Activated T-helper 2 cell treated with anti-CD3 and anti-CD28 coated beads, Interferon-gamma antibody, Interleukin-2, Interleukin-4, amounts not matched to agents 10 μg/mL and 5 μg/mL and 100 μg/mL, durations not matched to agents 14 hours and 24 hours and 36 hours (primary cell): ENCODE data around the gene MYRIP. TPM values are rescaled to one million over a fixed set of nuclear protein-coding genes. Genes with fewer than 3 reads are reported as not detected.

Experiments used
- DNase-seq: peaks from one replicate; pipeline ENCODE4 v3.0.0; 2021; ENCODE audit warnings: low spot score
- H3K27ac Mint-ChIP-seq: one replicate; pipeline ENCODE4 v1.8.0; 2021; ENCODE audit warnings: mixed read lengths
- H3K27me3 Mint-ChIP-seq: one replicate; pipeline ENCODE4 v1.8.0; 2021; ENCODE audit warnings: low read depth, mixed read lengths
- H3K36me3 Mint-ChIP-seq: one replicate; pipeline ENCODE4 v1.8.0; 2021; ENCODE audit warnings: low read depth, mixed read lengths
- H3K4me1 Mint-ChIP-seq: one replicate; pipeline ENCODE4 v1.8.0; 2021; ENCODE audit warnings: low read depth, mixed read lengths
- H3K4me3 Mint-ChIP-seq: one replicate; pipeline ENCODE4 v1.8.0; 2021; ENCODE audit warnings: low read depth, mild to moderate bottlenecking, moderate library complexity, mixed read lengths
- H3K9me3 Mint-ChIP-seq: one replicate; pipeline ENCODE4 v1.8.0; 2021; ENCODE audit warnings: mixed read lengths
- intact Hi-C: fragments of 100-400 bp; cut with micrococcal nuclease; formaldehyde crosslinking; loops from one replicate; pipeline ENCODE4 v1.15.1; 2023
- total RNA-seq: library from RNA; stranded (reverse); gene quantifications from 2 replicates; pipeline ENCODE4 v1.2.3, GENCODE V29; 2022

MYRIP gene
- total RNA-seq, 1 donor from 2014 or later: not detected

DNA sequence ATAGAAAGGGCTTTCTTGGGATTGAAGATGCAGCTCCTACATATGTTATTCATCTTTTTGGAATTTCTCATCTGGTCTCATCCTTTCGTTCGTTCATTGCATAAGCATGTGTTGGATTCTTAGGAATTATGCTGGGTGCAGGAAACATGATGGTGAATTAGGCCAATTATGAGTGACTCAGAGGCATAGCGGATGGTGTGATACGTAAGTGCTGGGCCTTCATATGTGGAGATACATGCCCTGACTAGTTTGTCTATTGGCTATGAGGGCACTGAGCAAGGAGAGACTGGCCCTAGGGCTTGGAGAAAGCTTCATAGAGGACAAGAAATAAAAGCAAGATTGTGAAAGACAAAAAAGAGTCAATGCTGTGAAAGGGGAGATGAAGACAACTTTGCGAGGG is 235.1 kb downstream of the MYRIP start:
- H3K9me3 Mint-ChIP-seq: no peaks in the 10 kb centered on the region
- no peaks in the 10 kb centered on the region for H3K36me3 Mint-ChIP-seq
- intact Hi-C loops: no loop called here
- H3K4me3 Mint-ChIP-seq: no peak overlapping the region
- H3K27me3 Mint-ChIP-seq: no peaks in the 10 kb centered on the region
- no peaks in the 10 kb centered on the region for H3K4me1 Mint-ChIP-seq
- H3K27ac Mint-ChIP-seq: no peak overlapping the region
- DNase-seq: no peak

DNA sequence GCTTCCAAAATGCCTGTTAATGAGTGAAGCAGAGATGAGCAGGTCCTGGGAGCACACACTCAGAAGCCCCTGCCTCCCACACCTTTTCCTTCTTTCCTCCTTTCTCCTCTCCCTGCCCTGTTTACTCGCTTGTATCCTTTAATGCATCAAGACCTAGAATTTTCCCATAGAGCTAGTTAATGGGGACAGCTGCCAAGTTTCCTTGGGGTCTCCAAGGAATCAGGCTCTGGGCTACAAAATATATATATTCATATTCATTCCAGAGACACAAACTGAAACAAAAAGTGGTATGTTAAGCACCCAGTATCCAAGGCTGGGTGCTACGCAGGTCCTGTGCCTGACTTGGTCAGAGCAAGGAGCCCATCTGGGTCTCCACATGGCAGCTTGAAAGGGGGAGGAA is 235.6 kb downstream of the MYRIP start:
- Mint-ChIP-seq H3K36me3 (no peaks in the 10 kb centered on the region), H3K27ac (no peak overlapping the region), H3K4me3 (no peak overlapping the region), H3K27me3 (no peaks in the 10 kb centered on the region), H3K4me1 (no peaks in the 10 kb centered on the region), H3K9me3 (no peaks in the 10 kb centered on the region)
- intact Hi-C loops: no loop called here
- no peak for DNase-seq

DNA sequence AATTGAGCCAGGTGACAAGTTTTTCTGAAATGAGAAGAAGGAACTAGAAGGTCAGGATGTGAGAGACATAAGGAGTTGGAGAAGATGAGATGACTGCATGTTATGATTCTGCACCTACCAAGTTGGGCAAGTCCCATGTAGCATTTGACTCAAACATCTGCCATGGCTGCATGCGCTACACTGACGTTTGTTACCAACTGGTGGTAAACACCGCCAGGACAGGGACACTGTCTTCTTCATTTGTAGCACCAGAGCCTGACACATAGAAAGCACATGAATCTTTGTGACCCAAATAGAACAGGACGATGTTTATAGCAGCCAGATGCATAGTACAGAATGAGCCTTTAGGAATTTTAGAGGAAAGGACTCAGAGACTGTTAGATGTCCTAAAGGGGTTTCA is 236.7 kb downstream of the MYRIP start:
- intact Hi-C loops: no loop called here
- no peak overlapping the region for H3K4me3 Mint-ChIP-seq
- no peaks in the 10 kb centered on the region for H3K27me3 Mint-ChIP-seq
- H3K27ac Mint-ChIP-seq: no peak overlapping the region
- no peaks in the 10 kb centered on the region for H3K36me3 Mint-ChIP-seq
- H3K9me3 Mint-ChIP-seq: no peaks in the 10 kb centered on the region
- DNase-seq: no peak
- no peaks in the 10 kb centered on the region for H3K4me1 Mint-ChIP-seq

- no peak for DNase-seq
- no peaks in the 10 kb centered on the region for H3K27me3 Mint-ChIP-seq
- no peaks in the 10 kb centered on the region for H3K36me3 Mint-ChIP-seq
- intact Hi-C loops: no loop called here
- no peak overlapping the region for H3K27ac Mint-ChIP-seq
- no peak overlapping the region for H3K4me3 Mint-ChIP-seq
- H3K4me1 Mint-ChIP-seq: no peaks in the 10 kb centered on the region
- H3K9me3 Mint-ChIP-seq: no peaks in the 10 kb centered on the region
Observed at GRCh38 chr3:40047406-40047805, 238.0 kb downstream of the MYRIP start.

GRCh38 chr3:40053663-40054062 is 244.3 kb downstream of the MYRIP start:
- Mint-ChIP-seq H3K4me1 (no peaks in the 10 kb centered on the region), H3K36me3 (no peaks in the 10 kb centered on the region), H3K27ac (no peak overlapping the region), H3K4me3 (no peak overlapping the region), H3K9me3 (no peaks in the 10 kb centered on the region), H3K27me3 (no peaks in the 10 kb centered on the region)
- intact Hi-C loops: no loop called here
- DNase-seq: no peak

DNA sequence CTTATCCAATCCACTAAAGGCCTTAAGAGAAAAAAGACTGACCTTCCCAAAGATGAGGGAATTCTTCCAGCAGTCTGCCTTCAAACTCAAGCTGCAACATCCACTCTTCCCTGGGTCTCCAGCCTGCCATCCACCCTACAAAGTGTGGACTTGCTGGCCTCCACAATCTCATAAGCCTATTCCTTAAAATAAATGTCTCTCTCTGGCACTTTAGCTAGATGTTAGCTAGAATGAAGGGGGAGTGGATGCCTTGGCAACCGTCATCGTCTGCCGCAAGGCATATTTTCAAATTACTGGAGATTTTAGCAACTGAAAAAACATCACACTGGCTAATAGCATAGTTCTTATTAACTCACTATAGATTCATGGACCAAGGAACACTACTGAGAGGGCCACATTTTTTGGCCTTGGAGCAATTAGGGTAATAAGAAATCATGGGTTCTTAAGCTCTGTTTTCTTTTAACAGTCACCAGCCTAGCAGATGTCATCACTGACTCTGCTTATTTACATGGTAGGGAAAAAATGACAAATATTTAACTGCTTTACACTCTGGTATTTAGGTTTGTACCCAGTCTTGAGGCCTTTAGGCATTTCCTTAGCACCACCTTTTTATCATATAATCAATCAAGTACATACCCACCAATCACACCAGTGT is 245.3 kb downstream of the MYRIP start:
- Mint-ChIP-seq H3K36me3 (no peaks in the 10 kb centered on the region), H3K4me1 (no peaks in the 10 kb centered on the region), H3K4me3 (no peak overlapping the region), H3K27me3 (no peaks in the 10 kb centered on the region), H3K9me3 (no peaks in the 10 kb centered on the region), H3K27ac (no peak overlapping the region)
- intact Hi-C loops: no loop called here
- DNase-seq: no peak

DNA sequence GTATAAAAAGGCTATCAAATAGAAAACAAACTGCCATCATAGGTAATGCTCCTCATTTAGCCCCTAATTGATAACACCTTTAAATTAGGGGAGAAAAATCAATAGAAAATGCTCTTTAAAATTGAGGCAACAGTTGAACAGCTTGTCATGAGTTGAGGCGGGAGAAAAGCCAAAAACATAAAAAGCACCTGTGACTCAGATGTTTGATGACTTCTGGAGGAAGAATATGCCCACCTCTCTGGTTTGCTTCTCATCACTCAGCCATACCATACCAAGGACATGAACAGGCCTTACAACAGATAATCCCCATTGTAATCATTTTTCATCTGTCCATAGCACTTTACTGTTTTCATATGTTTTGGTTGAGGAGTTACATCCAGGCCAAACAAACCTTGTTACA is 246.0 kb downstream of the MYRIP start:
- Mint-ChIP-seq H3K9me3 (no peaks in the 10 kb centered on the region), H3K27ac (no peak overlapping the region), H3K4me1 (no peaks in the 10 kb centered on the region), H3K36me3 (no peaks in the 10 kb centered on the region), H3K27me3 (no peaks in the 10 kb centered on the region), H3K4me3 (no peak overlapping the region)
- no peak for DNase-seq
- intact Hi-C loops: no loop called here

- Mint-ChIP-seq H3K9me3 (no peaks in the 10 kb centered on the region), H3K4me1 (no peaks in the 10 kb centered on the region), H3K27me3 (no peaks in the 10 kb centered on the region), H3K36me3 (no peaks in the 10 kb centered on the region), H3K4me3 (no peak overlapping the region), H3K27ac (no peak overlapping the region)
- intact Hi-C loops: no loop called here
- DNase-seq: no peak
Observed at GRCh38 chr3:40055956-40056355, 246.5 kb downstream of the MYRIP start.

GRCh38 chr3:40057077-40057476 is 247.7 kb downstream of the MYRIP start:
- Mint-ChIP-seq H3K27me3 (no peaks in the 10 kb centered on the region), H3K27ac (no peak overlapping the region), H3K4me1 (no peaks in the 10 kb centered on the region), H3K9me3 (no peaks in the 10 kb centered on the region), H3K36me3 (no peaks in the 10 kb centered on the region), H3K4me3 (no peak overlapping the region)
- intact Hi-C loops: no loop called here
- no peak for DNase-seq

DNA sequence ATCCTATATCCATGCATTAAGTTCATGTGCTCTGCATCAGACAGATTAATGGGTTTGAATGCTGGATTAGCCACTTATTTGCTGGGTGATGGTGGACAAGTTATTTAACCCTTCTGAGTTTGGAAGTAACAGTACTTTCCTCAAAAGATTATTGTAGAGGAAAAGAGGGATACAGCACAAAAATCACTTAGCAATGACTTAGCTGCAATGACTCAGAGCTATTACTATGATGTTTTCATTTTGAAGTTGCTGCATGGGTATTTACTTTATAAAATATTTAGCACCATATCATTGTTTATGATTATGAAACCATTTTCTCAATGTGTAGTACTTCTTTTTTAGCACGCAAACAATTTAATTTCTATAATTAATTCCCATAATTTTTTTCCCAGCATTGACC is 248.4 kb downstream of the MYRIP start:
- no peaks in the 10 kb centered on the region for H3K27me3 Mint-ChIP-seq
- H3K9me3 Mint-ChIP-seq: no peaks in the 10 kb centered on the region
- no peak overlapping the region for H3K27ac Mint-ChIP-seq
- no peak overlapping the region for H3K4me3 Mint-ChIP-seq
- no peaks in the 10 kb centered on the region for H3K4me1 Mint-ChIP-seq
- no peak for DNase-seq
- intact Hi-C loops: no loop called here
- H3K36me3 Mint-ChIP-seq: no peaks in the 10 kb centered on the region

GRCh38 chr3:40068636-40069035 is 259.2 kb downstream of the MYRIP start:
- Mint-ChIP-seq H3K9me3 (no peaks in the 10 kb centered on the region), H3K4me3 (no peak overlapping the region), H3K27me3 (peaks cover 3% of the 10 kb centered on the region), H3K4me1 (no peaks in the 10 kb centered on the region), H3K27ac (no peak overlapping the region), H3K36me3 (no peaks in the 10 kb centered on the region)
- no peak for DNase-seq
- intact Hi-C loops: no loop called here

DNA sequence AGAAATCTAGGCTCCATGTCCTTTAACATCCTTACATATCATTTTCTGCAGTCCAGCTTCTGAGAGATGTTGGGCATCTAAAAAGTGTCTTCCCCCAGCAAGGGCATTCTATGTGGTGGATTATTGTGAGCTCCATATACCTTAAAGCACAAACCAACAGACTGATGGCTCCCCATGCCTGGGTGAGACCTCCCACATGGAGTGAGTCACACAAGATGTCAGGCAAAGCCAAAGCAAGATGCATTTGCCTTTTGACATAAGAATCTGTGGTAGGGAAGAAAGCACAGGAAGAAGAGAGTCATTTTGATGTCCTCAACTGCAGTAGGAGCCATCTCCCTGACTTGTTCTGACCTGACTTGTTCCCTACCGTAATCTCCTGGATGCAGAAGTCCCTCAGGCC is 261.4 kb downstream of the MYRIP start:
- Mint-ChIP-seq H3K36me3 (no peaks in the 10 kb centered on the region), H3K9me3 (no peaks in the 10 kb centered on the region), H3K4me3 (no peak overlapping the region), H3K27me3 (peaks cover 3% of the 10 kb centered on the region), H3K4me1 (no peaks in the 10 kb centered on the region), H3K27ac (no peak overlapping the region)
- intact Hi-C loops: no loop called here
- no peak for DNase-seq

DNA sequence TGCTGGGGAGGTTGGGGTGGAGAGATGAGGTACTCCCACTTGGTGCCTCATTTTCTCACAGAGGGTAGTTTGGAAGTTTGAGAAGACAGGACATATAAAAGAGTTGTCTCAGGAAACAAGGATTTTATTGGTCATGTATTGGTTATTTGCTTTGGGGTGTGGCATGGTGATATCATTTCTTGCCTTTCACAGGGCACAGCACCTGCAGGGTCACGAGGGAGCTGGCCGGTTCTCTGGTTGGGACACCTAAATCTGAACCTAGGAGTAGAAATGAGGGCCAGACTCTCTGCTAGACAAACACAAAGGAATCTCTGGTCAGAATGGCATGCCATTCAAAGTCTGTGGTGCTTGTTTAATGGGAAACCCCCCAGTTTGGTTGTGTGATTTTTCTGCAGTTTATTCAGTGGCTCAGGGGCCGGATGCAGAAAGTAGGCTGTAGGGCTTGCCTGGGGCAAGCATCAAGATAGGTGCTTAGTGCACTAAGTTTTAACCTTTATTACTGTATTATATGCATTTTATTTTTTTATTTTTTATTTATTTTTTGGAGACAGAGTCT is 262.4 kb downstream of the MYRIP start:
- intact Hi-C loops: no loop called here
- no peaks in the 10 kb centered on the region for H3K9me3 Mint-ChIP-seq
- DNase-seq: no peak

More for the DNA sequence above, 262.4 kb downstream of the MYRIP start:
- no peak overlapping the region for H3K27ac Mint-ChIP-seq
- no peaks in the 10 kb centered on the region for H3K4me1 Mint-ChIP-seq
- peaks cover 3% of the 10 kb centered on the region for H3K27me3 Mint-ChIP-seq
- no peaks in the 10 kb centered on the region for H3K36me3 Mint-ChIP-seq
- no peak overlapping the region for H3K4me3 Mint-ChIP-seq
